Measurements from ENCODE around the gene A2ML1. TPM values are rescaled to one million over a fixed set of nuclear protein-coding genes. Genes with fewer than 3 reads are reported as not detected.

A2ML1 gene
- polyA plus RNA-seq, 3 donors: not detected

DNA sequence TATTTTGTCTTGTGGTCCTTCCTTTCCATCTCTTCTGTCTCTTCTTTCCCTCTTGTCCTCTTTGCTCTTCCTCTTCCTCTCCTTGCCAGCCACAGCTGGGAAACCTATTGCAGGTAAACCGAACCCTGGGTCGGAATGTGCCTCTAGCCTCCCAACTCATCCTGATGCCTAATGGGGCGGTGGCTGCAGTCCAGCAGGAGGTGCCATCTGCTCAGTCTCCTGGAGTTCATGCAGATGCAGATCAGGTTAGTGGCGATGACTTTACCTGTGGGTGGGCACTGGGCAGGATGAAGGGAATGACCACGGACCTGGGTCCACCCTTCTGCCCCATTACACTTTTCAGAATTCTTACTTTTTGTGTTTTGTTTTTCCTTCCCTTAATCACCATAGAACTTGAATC is 100.1 kb downstream of the A2ML1 start:
- WGBS (ENCODE audit: insufficient coverage): no CpG with 5 or more reads among the region's 5 CpGs
- H4K20me1 ChIP-seq (ENCODE audit: insufficient read depth, low read length): no peaks in the 10 kb centered on the region
- H3K4me3 Mint-ChIP-seq: no peak overlapping the region
- no peak overlapping the region for H3K4me2 ChIP-seq (replicated peaks; ENCODE audit: extremely low read depth, low read length, poor library complexity, severe bottlenecking)
- no peaks in the 10 kb centered on the region for H3K27me3 Mint-ChIP-seq (ENCODE audit: low read depth in 3 of 3)
- no peak overlapping the region for H3K27ac ChIP-seq (ENCODE audit: low read depth in 1 of 2, low read length in 2 of 2)
- peaks cover 0 to 3% of the 10 kb centered on the region in 2 donors for H3K36me3 Mint-ChIP-seq
- no peak for DNase-seq
- H3K9ac ChIP-seq (ENCODE audit: insufficient read depth, low read length, poor library complexity, severe bottlenecking): no peak overlapping the region
- H3K4me1 ChIP-seq (ENCODE audit: control insufficient read depth in 1 of 2, insufficient read depth in 2 of 2, low read length in 2 of 2): no peaks in the 10 kb centered on the region
- H3K36me3 ChIP-seq (replicated peaks in 1 of 2; ENCODE audit: control insufficient read depth in 1 of 2, insufficient read depth in 2 of 2, low read length in 2 of 2): no peaks in the 10 kb centered on the region
- no peak for TF ChIP-seq CTCF (IDR thresholded peaks at IDR 0.05)
- no peaks in the 10 kb centered on the region for H3K79me2 ChIP-seq (ENCODE audit: insufficient read depth, low read length)
- peak overlapping the region in 1 of 7 donors; percentile 19 for H3K27ac Mint-ChIP-seq
- H3K27me3 ChIP-seq (ENCODE audit: control insufficient read depth in 2 of 2, insufficient read depth in 2 of 2, low read length in 2 of 2): no peaks in the 10 kb centered on the region
- H3K4me3 ChIP-seq (replicated peaks in 1 of 3; ENCODE audit: low read depth in 2 of 3, low read length in 3 of 3): no peak overlapping the region
- H3K9me3 Mint-ChIP-seq: no peaks in the 10 kb centered on the region
- no peaks in the 10 kb centered on the region for H3K9me3 ChIP-seq (replicated peaks in 1 of 2; ENCODE audit: control insufficient read depth in 1 of 2, insufficient read depth in 1 of 2, low read length in 2 of 2)
- no peak overlapping the region for H2AFZ ChIP-seq (ENCODE audit: insufficient read depth, low read depth, low read length, poor library complexity, severe bottlenecking)
- no peaks in the 10 kb centered on the region for H3K4me1 Mint-ChIP-seq
- intact Hi-C loops (cut with micrococcal nuclease): no loop called here

Other genes with a start within 250 kb of the A2ML1 start
- gene AICDA, start 209.8 kb upstream of the A2ML1 start, polyA plus RNA-seq: under 1 TPM in 2 of 3 donors, not detected in 1; 0.13 to 0.15 TPM
- not detected for gene MFAP5, start 159.8 kb upstream of the A2ML1 start, polyA plus RNA-seq
- gene RIMKLB, start 124.6 kb upstream of the A2ML1 start, polyA plus RNA-seq: 1 to 10 TPM; 1.0 to 6.6 (median 1.2) TPM
- gene PHC1, start 91.9 kb downstream of the A2ML1 start, polyA plus RNA-seq: 10 to 100 TPM in 1 of 3 donors, 1 to 10 TPM in 1, under 1 TPM in 1; 0.58 to 19.3 (median 1.4) TPM
- 100 to 1,000 TPM; 158 to 285 (median 268) TPM for gene M6PR, start 127.0 kb downstream of the A2ML1 start, polyA plus RNA-seq
- gene KLRG1, start 166.9 kb downstream of the A2ML1 start, polyA plus RNA-seq: 1 to 10 TPM; 1.1 to 3.4 (median 2.3) TPM